RWPE1 (cell line): ENCODE data around the gene CDCP2.

Experiments
- CTCF ChIA-PET: fragments of 350-600 bp; sonication (Branson Sonifier 250); formaldehyde crosslinking; extraction: SDS; loops from one replicate; lab custom pipeline; 2021; lab: Yijun Ruan, JAX
- POLR2A ChIA-PET: fragments of 400-600 bp; formaldehyde crosslinking; extraction: SDS; loops from one replicate; lab custom pipeline; 2020; ENCODE audit warnings: antibody characterized with exemption; ENCODE audit not compliant: low non-redundant PET; lab: Yijun Ruan, JAX
- DNase-seq: peaks from one replicate; pipeline ENCODE4 v3.0.0; 2012; ENCODE audit warnings: low spot score
- H3K27ac ChIP-seq: fragments of 450-650 bp; 2 replicates; pipeline ENCODE4 v1.5.1; 2017
- CTCF ChIP-seq: fragments of 450-650 bp; conservative IDR thresholded peaks from 2 replicates; pipeline ENCODE4 v1.5.1; 2017; ENCODE audit warnings: low read depth, mild to moderate bottlenecking

CDCP2 gene

GRCh38 chr1:54135436-54136120, 17.2 kb downstream of the CDCP2 start:
- TF ChIP-seq CTCF = no peak
- H3K27ac ChIP-seq = no peak overlapping the region
- ChIA-PET CTCF (interaction anchor here (0.7 kb wide), 1 partner anchor 14 kb away, joined by 4 read pairs; no protein-coding TSS in a partner anchor), POLR2A (no interaction called here)
- no peak for DNase-seq

GRCh38 chr1:54134295-54134694, 18.5 kb downstream of the CDCP2 start:
- no peak overlapping the region for H3K27ac ChIP-seq
- no peak for TF ChIP-seq CTCF
- no peak for DNase-seq
- POLR2A ChIA-PET = no interaction called here
- CTCF ChIA-PET = interaction anchor here (0.6 to 1.0 kb wide), 2 partner anchors 11 to 23 kb away, joined by 3 read pairs; no protein-coding TSS in a partner anchor

DNA sequence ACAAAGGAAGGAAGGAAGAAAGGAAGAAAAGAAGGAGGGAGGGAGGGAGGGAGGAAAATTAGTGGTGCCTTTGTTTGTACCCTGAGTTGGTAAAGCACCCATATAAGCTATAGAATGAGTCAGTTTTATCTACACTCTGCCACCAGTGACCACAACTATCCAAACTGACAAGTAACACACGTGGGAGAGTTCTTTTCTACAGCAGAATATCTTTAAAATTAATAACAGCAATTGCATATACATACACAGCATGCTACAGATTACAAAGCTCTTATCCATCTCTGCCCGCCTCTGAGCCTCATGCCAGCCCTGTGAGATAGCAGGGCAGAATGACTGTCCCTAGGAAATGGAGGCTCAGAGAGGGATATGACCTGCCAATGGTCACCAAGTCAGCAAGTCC, 20.3 kb downstream of the CDCP2 start:
- no peak for TF ChIP-seq CTCF
- DNase-seq = no peak
- POLR2A ChIA-PET = no interaction called here
- H3K27ac ChIP-seq = no peak overlapping the region
- CTCF ChIA-PET = interaction anchor here (0.7 kb wide), 1 partner anchor 58 kb away, joined by 3 read pairs; no protein-coding TSS in a partner anchor

DNA sequence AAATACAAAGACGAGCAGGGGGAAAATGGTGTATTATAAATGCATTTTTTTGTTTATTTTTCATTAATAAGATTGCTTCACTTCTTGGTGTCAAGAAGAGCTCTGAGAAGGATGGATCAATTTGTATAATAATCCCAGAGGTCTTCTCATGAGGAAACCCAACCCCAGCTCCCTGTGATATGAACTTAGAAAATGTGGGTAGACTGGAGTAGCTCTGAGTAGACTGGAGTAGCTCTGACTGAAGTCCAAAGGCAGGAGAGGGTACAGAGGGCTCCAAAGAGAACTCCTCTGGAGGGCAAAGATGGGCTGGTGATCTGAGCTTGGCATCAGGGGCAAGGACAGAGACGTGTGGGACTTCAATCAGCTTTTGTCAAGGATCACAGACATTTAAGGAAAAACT, 21.4 kb downstream of the CDCP2 start:
- H3K27ac ChIP-seq = no peak overlapping the region
- ChIA-PET POLR2A (no interaction called here), CTCF (no interaction called here)
- TF ChIP-seq CTCF = no peak
- DNase-seq = no peak

- POLR2A ChIA-PET = no interaction called here
- no peak for TF ChIP-seq CTCF
Observed at GRCh38 chr1:54129858-54130257, 22.9 kb downstream of the CDCP2 start.

DNA sequence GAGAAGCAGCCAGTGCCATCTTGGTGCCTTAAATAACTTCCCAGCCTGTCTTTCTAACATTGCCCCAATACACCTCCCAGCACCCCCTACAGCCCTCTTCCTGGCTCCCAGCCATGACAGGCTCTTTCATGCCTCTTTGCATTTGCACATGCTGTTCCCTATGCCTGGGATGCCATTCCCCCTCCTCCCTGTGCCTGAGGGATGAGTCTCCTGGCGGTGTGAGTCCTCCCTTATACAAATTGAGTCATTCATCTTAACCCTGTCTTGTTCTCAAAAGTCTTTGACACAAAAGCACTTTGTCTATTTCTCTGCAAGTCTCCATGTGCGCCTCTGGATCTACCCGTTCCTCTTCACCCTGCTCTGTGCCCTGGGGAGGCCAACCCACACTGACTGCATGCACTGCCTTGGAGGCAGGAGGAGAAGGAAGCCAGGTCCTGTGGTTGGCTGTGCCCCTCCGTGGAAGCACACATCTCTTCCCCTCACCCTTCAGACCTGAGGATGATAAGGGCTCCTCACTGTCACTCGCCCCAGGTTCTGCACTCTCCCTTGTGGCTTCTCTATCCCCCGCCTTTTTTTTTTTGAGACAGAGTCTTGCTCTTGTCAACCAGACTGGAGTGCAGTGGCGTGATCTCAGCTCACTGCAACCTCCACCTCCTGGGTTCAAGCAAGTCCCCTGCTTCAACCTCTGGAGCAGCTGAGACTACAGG, 25.1 kb downstream of the CDCP2 start:
- POLR2A ChIA-PET = no interaction called here
- no peak for TF ChIP-seq CTCF
- no peak overlapping the region for H3K27ac ChIP-seq
- CTCF ChIA-PET = interaction anchor here (0.6 kb wide), 1 partner anchor 88 kb away, joined by 3 read pairs; no protein-coding TSS in a partner anchor
- DNase-seq = no peak

More at GRCh38 chr1:54129858-54130257, 22.9 kb downstream of the CDCP2 start:
- CTCF ChIA-PET = no interaction called here
- no peak for DNase-seq
- H3K27ac ChIP-seq = no peak overlapping the region
